ENCODE measurements around the gene NDUFA11.

- TF ChIP-seq BHLHE40 (IDR thresholded peaks at IDR 0.05; ENCODE audit: borderline replicate concordance) (no peak), FOXM1 (IDR thresholded peaks at IDR 0.05; ENCODE audit: borderline replicate concordance) (no peak), SP1 (IDR thresholded peaks at IDR 0.05) (no peak), TARDBP (IDR thresholded peaks at IDR 0.05) (no peak), NFRKB (IDR thresholded peaks at IDR 0.05) (no peak), LEF1 (IDR thresholded peaks at IDR 0.05; ENCODE audit: borderline replicate concordance) (no peak), ZNF384 (IDR thresholded peaks at IDR 0.05) (no peak), SUZ12 (IDR thresholded peaks at IDR 0.05) (no peak), ARNT (IDR thresholded peaks at IDR 0.05) (no peak), PKNOX1 (IDR thresholded peaks at IDR 0.05) (no peak), CTBP1 (IDR thresholded peaks at IDR 0.05; ENCODE audit: borderline replicate concordance) (no peak), FOXA1 (IDR thresholded peaks at IDR 0.05) (no peak)
Observed at GRCh38 chr19:5933391-5934068, 29.9 kb upstream of the NDUFA11 start.

All from HEK293T (cell line).